GM23248 (cell line): Measurements from ENCODE around the gene ZNF608. TPM values are rescaled to one million over a fixed set of nuclear protein-coding genes. Genes with fewer than 3 reads are reported as not detected.

ENCODE experiments used
- DNase-seq: peaks from one replicate; pipeline ENCODE4 v3.0.0-alpha.2; 2015
- H2AFZ ChIP-seq: fragments of 200-600 bp; sonication (generic); 2 replicates; pipeline ENCODE4 v1.6.1; 2016; ENCODE audit warnings: antibody characterized with exemption
- H3F3A ChIP-seq: fragments of 200-600 bp; sonication (generic); 2 replicates; pipeline ENCODE4 v1.6.1; 2016; ENCODE audit warnings: mild to moderate bottlenecking, antibody characterized with exemption, mixed run types; ENCODE audit not compliant: insufficient read depth
- H3K27ac ChIP-seq: fragments of 200-600 bp; sonication (generic); 2 replicates; pipeline ENCODE4 v1.5.1; 2016; ENCODE audit warnings: mild to moderate bottlenecking
- H3K27me3 ChIP-seq: fragments of 200-600 bp; sonication (generic); replicated peaks from 2 replicates; pipeline ENCODE4 v1.6.1; 2016; ENCODE audit warnings: mild to moderate bottlenecking; ENCODE audit not compliant: insufficient read depth
- H3K36me3 ChIP-seq: fragments of 200-600 bp; sonication (generic); 2 replicates; pipeline ENCODE4 v1.6.1; 2016; ENCODE audit warnings: low read depth, mild to moderate bottlenecking
- H3K4me1 ChIP-seq: fragments of 200-600 bp; sonication (generic); 2 replicates; pipeline ENCODE4 v1.6.1; 2016; ENCODE audit warnings: mild to moderate bottlenecking; ENCODE audit not compliant: insufficient read depth
- H3K4me2 ChIP-seq: fragments of 200-600 bp; sonication (generic); one replicate; pipeline ENCODE4 v1.6.1; 2016; ENCODE audit warnings: mild to moderate bottlenecking; ENCODE audit not compliant: unreplicated experiment
- H3K4me3 ChIP-seq: fragments of 200-600 bp; sonication (generic); 2 replicates; pipeline ENCODE4 v1.5.1; 2016; ENCODE audit warnings: mild to moderate bottlenecking
- H3K79me2 ChIP-seq: fragments of 200-600 bp; sonication (generic); 2 replicates; pipeline ENCODE4 v1.6.1; 2016; ENCODE audit warnings: mild to moderate bottlenecking; ENCODE audit not compliant: insufficient read depth
- H3K9ac ChIP-seq: fragments of 200-600 bp; sonication (generic); 2 replicates; pipeline ENCODE4 v1.6.1; 2016; ENCODE audit warnings: mild to moderate bottlenecking
- H3K9me2 ChIP-seq: fragments of 200-600 bp; sonication (generic); 2 replicates; pipeline ENCODE4 v1.6.1; 2016; ENCODE audit warnings: mixed run types, mild to moderate bottlenecking, moderate library complexity; ENCODE audit not compliant: insufficient read depth
- H3K9me3 ChIP-seq: fragments of 200-600 bp; sonication (generic); one replicate; pipeline ENCODE4 v1.6.1; 2017; ENCODE audit warnings: low read depth
- H4K20me1 ChIP-seq: fragments of 200-600 bp; sonication (generic); 2 replicates; pipeline ENCODE4 v1.6.0; 2016; ENCODE audit not compliant: insufficient read depth
- EZH2 ChIP-seq: fragments of 200-600 bp; sonication (generic); IDR thresholded peaks from 2 replicates; pipeline ENCODE4 v1.6.1; 2018; ENCODE audit warnings: antibody characterized with exemption, mild to moderate bottlenecking; ENCODE audit not compliant: insufficient read depth, poor library complexity, severe bottlenecking
- EZH2phosphoT487 ChIP-seq: fragments of 200-600 bp; sonication (generic); IDR thresholded peaks from 2 replicates; pipeline ENCODE4 v1.6.1; 2018; ENCODE audit warnings: antibody characterized with exemption, moderate library complexity, mild to moderate bottlenecking, low read depth; ENCODE audit not compliant: insufficient read depth
- WGBS, 2 experiments: methylation state at CpG; one replicate each; pipeline ENCODE4 v1.1.6; 2015 to 2017; ENCODE audit warnings: low lambda C conversion rate in 2 of 2, low coverage in 1 of 2; ENCODE audit errors: missing lambda C conversion rate in 2 of 2; 5-methylcytosine and 5-hydroxymethylcytosine counted together
- in situ Hi-C: fragments of 300-500 bp; cut with MboI; formaldehyde crosslinking; loops from 2 replicates; pipeline ENCODE4 v1.15.0; 2020
- polyA plus RNA-seq: library from polyadenylated mRNA; unstranded; fragments of >200 nt; fragmentation: Nextera tagmentation; extraction: Ambion mirVana; gene quantifications from 2 replicates; pipeline ENCODE4 v1.2.1, GENCODE V29; 2016
- total RNA-seq: library from RNA; depleted of rRNA; stranded (reverse); fragments of >200 nt; shearing (Covaris generic); gene quantifications from 2 replicates; pipeline ENCODE4 v1.2.3, GENCODE V29; 2014

ZNF608 gene
- total and polyA plus RNA-seq, 2 experiments from 2014 or later: 1.4 to 2.4 TPM

GRCh38 chr5:124718380-124718789 lies 28.1 kb downstream of the ZNF608 start:
- WGBS, 2 experiments: 41 to 46% methylated on average over 2 of the region's 2 CpGs
- no peaks in the 10 kb centered on the region for H3K36me3 ChIP-seq
- no peaks in the 10 kb centered on the region for H3K9me2 ChIP-seq
- no peaks in the 10 kb centered on the region for H3K27me3 ChIP-seq
- no peaks in the 10 kb centered on the region for H3K4me1 ChIP-seq
- H3K9me3 ChIP-seq: no peaks in the 10 kb centered on the region
- H3K4me3 ChIP-seq: no peak overlapping the region
- in situ Hi-C loops: no loop called here
- no peaks in the 10 kb centered on the region for H3F3A ChIP-seq
- peak; percentile 13 for DNase-seq
- no peak overlapping the region for H3K27ac ChIP-seq
- TF ChIP-seq EZH2: no peak
- TF ChIP-seq EZH2phosphoT487: no peak
- H2AFZ ChIP-seq: no peak overlapping the region
- no peak overlapping the region for H3K4me2 ChIP-seq
- H3K79me2 ChIP-seq: no peaks in the 10 kb centered on the region
- no peak overlapping the region for H3K9ac ChIP-seq
- H4K20me1 ChIP-seq: no peaks in the 10 kb centered on the region

DNA sequence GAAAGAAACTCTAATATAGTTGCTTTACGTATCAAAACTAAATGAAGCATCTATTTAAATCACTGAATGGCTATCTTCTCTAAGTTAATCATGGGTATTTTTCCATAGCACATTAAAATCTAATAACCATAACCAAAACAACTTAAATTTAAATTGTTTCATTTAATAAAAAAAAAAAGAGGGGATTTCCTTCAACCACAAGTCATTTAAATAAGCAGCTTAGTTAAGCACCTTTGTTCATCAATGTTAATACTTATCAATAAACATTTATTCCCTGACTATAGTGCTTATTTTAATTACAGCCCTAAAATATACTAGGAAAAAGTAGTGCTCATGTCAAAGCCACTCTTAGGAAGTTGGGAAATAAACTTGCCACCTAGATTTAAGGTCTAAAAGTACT lies 30.3 kb downstream of the ZNF608 start:
- H3K4me2 ChIP-seq: no peak overlapping the region
- no peaks in the 10 kb centered on the region for H3K9me2 ChIP-seq
- no peaks in the 10 kb centered on the region for H3K9me3 ChIP-seq
- H2AFZ ChIP-seq: no peak overlapping the region
- H3K27ac ChIP-seq: no peak overlapping the region
- TF ChIP-seq EZH2phosphoT487 (no peak), EZH2 (no peak)
- in situ Hi-C loops: no loop called here
- no peaks in the 10 kb centered on the region for H4K20me1 ChIP-seq
- H3K4me3 ChIP-seq: no peak overlapping the region
- no peaks in the 10 kb centered on the region for H3K36me3 ChIP-seq
- H3K27me3 ChIP-seq: no peaks in the 10 kb centered on the region
- H3K4me1 ChIP-seq: no peaks in the 10 kb centered on the region
- no peaks in the 10 kb centered on the region for H3K79me2 ChIP-seq
- no peak overlapping the region for H3K9ac ChIP-seq
- no peaks in the 10 kb centered on the region for H3F3A ChIP-seq
- DNase-seq: no peak
- WGBS, 2 experiments: 94 to 98% methylated on average over 1 of the region's 1 CpG

DNA sequence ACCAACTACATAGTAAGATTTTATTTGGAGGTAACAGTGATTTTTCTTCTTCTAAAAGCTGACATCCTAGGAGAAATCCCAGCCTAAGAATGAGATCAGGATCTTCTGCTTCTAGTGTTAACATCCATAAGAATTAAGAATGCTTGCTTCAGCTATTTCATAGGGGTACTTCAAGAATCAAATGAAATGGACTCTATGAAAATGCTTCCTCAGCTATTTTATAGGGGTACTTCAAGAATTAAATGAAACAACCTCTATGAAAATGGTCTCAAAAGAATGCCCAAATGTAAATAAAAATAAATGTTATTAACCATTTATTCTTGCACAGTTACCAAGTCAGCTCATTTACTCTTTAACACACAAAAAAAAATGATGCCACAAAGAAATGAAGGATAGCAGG lies 31.5 kb downstream of the ZNF608 start:
- no peaks in the 10 kb centered on the region for H3K27me3 ChIP-seq
- H3K9me2 ChIP-seq: no peaks in the 10 kb centered on the region
- in situ Hi-C loops: no loop called here

GRCh38 chr5:124713595-124713994 lies 32.8 kb downstream of the ZNF608 start:
- Histone ChIP-seq H3F3A (no peaks in the 10 kb centered on the region), H3K9me3 (no peaks in the 10 kb centered on the region), H3K79me2 (no peaks in the 10 kb centered on the region), H3K4me2 (no peak overlapping the region), H3K4me3 (no peak overlapping the region), H2AFZ (no peak overlapping the region), H3K27me3 (no peaks in the 10 kb centered on the region), H4K20me1 (no peaks in the 10 kb centered on the region), H3K4me1 (no peaks in the 10 kb centered on the region), H3K27ac (no peak overlapping the region), H3K36me3 (no peaks in the 10 kb centered on the region), H3K9ac (no peak overlapping the region), H3K9me2 (no peaks in the 10 kb centered on the region)
- DNase-seq: no peak
- 87 to 90% methylated on average over 2 of the region's 2 CpGs for WGBS, 2 experiments
- in situ Hi-C loops: no loop called here
- no peak for TF ChIP-seq EZH2
- no peak for TF ChIP-seq EZH2phosphoT487

More for the DNA sequence above, 31.5 kb downstream of the ZNF608 start:
- Histone ChIP-seq H3K4me1 (no peaks in the 10 kb centered on the region), H3K9ac (no peak overlapping the region), H3F3A (no peaks in the 10 kb centered on the region), H3K4me3 (no peak overlapping the region), H2AFZ (no peak overlapping the region), H3K79me2 (no peaks in the 10 kb centered on the region), H3K9me3 (no peaks in the 10 kb centered on the region), H3K27ac (no peak overlapping the region), H4K20me1 (no peaks in the 10 kb centered on the region), H3K36me3 (no peaks in the 10 kb centered on the region), H3K4me2 (no peak overlapping the region)
- TF ChIP-seq EZH2phosphoT487 (no peak), EZH2 (no peak)
- no peak for DNase-seq

- H3F3A ChIP-seq: no peaks in the 10 kb centered on the region
- no peaks in the 10 kb centered on the region for H3K36me3 ChIP-seq
- no peaks in the 10 kb centered on the region for H3K9me3 ChIP-seq
- no peaks in the 10 kb centered on the region for H3K79me2 ChIP-seq
- H3K27ac ChIP-seq: no peak overlapping the region
- 97% methylated on average over 2 of the region's 2 CpGs for WGBS, 2 experiments
- no peaks in the 10 kb centered on the region for H4K20me1 ChIP-seq
- H3K4me1 ChIP-seq: no peaks in the 10 kb centered on the region
- no peak for DNase-seq
- H3K4me2 ChIP-seq: no peak overlapping the region
- H2AFZ ChIP-seq: no peak overlapping the region
- no peak overlapping the region for H3K4me3 ChIP-seq
- H3K9me2 ChIP-seq: no peaks in the 10 kb centered on the region
- no peak for TF ChIP-seq EZH2phosphoT487
- TF ChIP-seq EZH2: no peak
- in situ Hi-C loops: no loop called here
- no peaks in the 10 kb centered on the region for H3K27me3 ChIP-seq
- no peak overlapping the region for H3K9ac ChIP-seq
Measured at GRCh38 chr5:124712731-124713305, 33.6 kb downstream of the ZNF608 start.
